Esophagus mucosa (tissue), 1 donor: ENCODE data around the gene HUNK. TPM values are rescaled to one million over a fixed set of nuclear protein-coding genes. Genes with fewer than 3 reads are reported as not detected.
"Not testable (repeated sequence)": the region's sequence is repeated elsewhere in the genome, so short reads cannot be mapped to it uniquely, and the experiment has no call there.

ENCODE experiments used
- ATAC-seq: fragments of 200-7000 bp; cut with Tn5 transposase; one replicate; pipeline ENCODE4 v1.9.1; 2020
- total RNA-seq: library from RNA; stranded (reverse); gene quantifications from one replicate; pipeline ENCODE4 v1.2.4, GENCODE V29; 2023
- donor health status: DM: yes; HTN: yes; CAD: no.

Gene HUNK
- total RNA-seq, 1 donor from 2014 or later = 0.92 TPM

- not testable (repeated sequence) for ATAC-seq
Observed at GRCh38 chr21:31871371-31871770, 1.4 kb upstream of the HUNK start.

GRCh38 chr21:31872072-31872451, 758 bp upstream of the HUNK start:
- no peak for ATAC-seq

GRCh38 chr21:31873275-31873695, 465 bp downstream of the HUNK start:
- peak; percentile 38 for ATAC-seq

- peak; percentile 24 for ATAC-seq
Observed at GRCh38 chr21:31873696-31874599, 1.1 kb downstream of the HUNK start.

GRCh38 chr21:31874812-31875212, 2.0 kb downstream of the HUNK start:
- ATAC-seq = no peak

- ATAC-seq = no peak
Observed at GRCh38 chr21:31875496-31876015, 2.7 kb downstream of the HUNK start.

GRCh38 chr21:31877463-31877957, 4.7 kb downstream of the HUNK start:
- no peak for ATAC-seq

- no peak for ATAC-seq
Observed at GRCh38 chr21:31878831-31879230, 6.0 kb downstream of the HUNK start.

GRCh38 chr21:31879241-31879650, 6.4 kb downstream of the HUNK start:
- peak; percentile 79 for ATAC-seq

GRCh38 chr21:31879911-31880310, 7.1 kb downstream of the HUNK start:
- no peak for ATAC-seq

GRCh38 chr21:31880816-31881215, 8.0 kb downstream of the HUNK start:
- ATAC-seq = no peak

GRCh38 chr21:31882711-31883110, 9.9 kb downstream of the HUNK start:
- ATAC-seq = no peak

GRCh38 chr21:31885146-31885545, 12.3 kb downstream of the HUNK start:
- no peak for ATAC-seq

GRCh38 chr21:31886915-31887314, 14.1 kb downstream of the HUNK start:
- ATAC-seq = peak; percentile 44

- ATAC-seq = no peak
Observed at GRCh38 chr21:31887391-31887841, 14.6 kb downstream of the HUNK start.

- peak; percentile 44 for ATAC-seq
Observed at GRCh38 chr21:31888936-31889371, 16.1 kb downstream of the HUNK start.

- ATAC-seq = no peak
Observed at GRCh38 chr21:31889460-31889859, 16.6 kb downstream of the HUNK start.

- no peak for ATAC-seq
Observed at GRCh38 chr21:31892686-31893085, 19.9 kb downstream of the HUNK start.

- ATAC-seq = no peak
Observed at GRCh38 chr21:31893851-31894415, 21.1 kb downstream of the HUNK start.

- no peak for ATAC-seq
Observed at GRCh38 chr21:31894457-31894856, 21.6 kb downstream of the HUNK start.

- ATAC-seq = no peak
Observed at GRCh38 chr21:31895077-31895835, 22.4 kb downstream of the HUNK start.

GRCh38 chr21:31896019-31896418, 23.2 kb downstream of the HUNK start:
- ATAC-seq = no peak

GRCh38 chr21:31897311-31897710, 24.5 kb downstream of the HUNK start:
- no peak for ATAC-seq
